Measurements from ENCODE around the gene KRT36.

GRCh38 chr17:41516830-41517283 lies 27.1 kb upstream of the KRT36 start:
- TF ChIP-seq, protein P1, sequence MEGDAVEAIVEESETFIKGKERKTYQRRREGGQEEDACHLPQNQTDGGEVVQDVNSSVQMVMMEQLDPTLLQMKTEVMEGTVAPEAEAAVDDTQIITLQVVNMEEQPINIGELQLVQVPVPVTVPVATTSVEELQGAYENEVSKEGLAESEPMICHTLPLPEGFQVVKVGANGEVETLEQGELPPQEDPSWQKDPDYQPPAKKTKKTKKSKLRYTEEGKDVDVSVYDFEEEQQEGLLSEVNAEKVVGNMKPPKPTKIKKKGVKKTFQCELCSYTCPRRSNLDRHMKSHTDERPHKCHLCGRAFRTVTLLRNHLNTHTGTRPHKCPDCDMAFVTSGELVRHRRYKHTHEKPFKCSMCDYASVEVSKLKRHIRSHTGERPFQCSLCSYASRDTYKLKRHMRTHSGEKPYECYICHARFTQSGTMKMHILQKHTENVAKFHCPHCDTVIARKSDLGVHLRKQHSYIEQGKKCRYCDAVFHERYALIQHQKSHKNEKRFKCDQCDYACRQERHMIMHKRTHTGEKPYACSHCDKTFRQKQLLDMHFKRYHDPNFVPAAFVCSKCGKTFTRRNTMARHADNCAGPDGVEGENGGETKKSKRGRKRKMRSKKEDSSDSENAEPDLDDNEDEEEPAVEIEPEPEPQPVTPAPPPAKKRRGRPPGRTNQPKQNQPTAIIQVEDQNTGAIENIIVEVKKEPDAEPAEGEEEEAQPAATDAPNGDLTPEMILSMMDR (IDR thresholded peaks at IDR 0.05; ENCODE audit: low read length) = no peak
- no peak for TF ChIP-seq EZH2 (IDR thresholded peaks at IDR 0.05; ENCODE audit: borderline replicate concordance, low read length)

Measured in OCI-LY1 (cell line).